WTC11 (cell line): ENCODE measurements around the gene VEZF1. TPM values are rescaled to one million over a fixed set of nuclear protein-coding genes. Genes with fewer than 3 reads are reported as not detected.

Experiments
- ATAC-seq: fragments of 200-7000 bp; cut with Tn5 transposase; 2 replicates; pipeline ENCODE4 v1.10.0; 2021; ENCODE audit warnings: mild to moderate bottlenecking, moderate library complexity
- CTCF ChIA-PET: fragments of 300-600 bp; sonication (Branson Sonifier 250); formaldehyde crosslinking; loops from one replicate; lab custom pipeline; 2021; ENCODE audit warnings: antibody characterized with exemption; lab: Charles Lee
- POLR2A ChIA-PET: fragments of 350-600 bp; sonication (Branson Sonifier 250); formaldehyde crosslinking; loops from one replicate; lab custom pipeline; 2021; ENCODE audit warnings: antibody characterized with exemption; lab: Charles Lee
- DNase-seq: peaks from one replicate; pipeline ENCODE4 v3.0.0; 2021; ENCODE audit warnings: low spot score
- H3K27ac Mint-ChIP-seq: 2 replicates; pipeline ENCODE4 v1.8.0; 2021; ENCODE audit warnings: mixed read lengths
- H3K27me3 Mint-ChIP-seq: 2 replicates; pipeline ENCODE4 v1.8.0; 2021; ENCODE audit warnings: low read depth, mild to moderate bottlenecking, moderate library complexity, mixed read lengths
- H3K36me3 Mint-ChIP-seq: 2 replicates; pipeline ENCODE4 v1.8.0; 2021; ENCODE audit warnings: mixed read lengths
- H3K4me1 Mint-ChIP-seq: 2 replicates; pipeline ENCODE4 v1.8.0; 2022; ENCODE audit warnings: mixed read lengths
- H3K4me3 Mint-ChIP-seq: 2 replicates; pipeline ENCODE4 v1.8.0; 2021; ENCODE audit warnings: mild to moderate bottlenecking, moderate library complexity, mixed read lengths
- H3K9me3 Mint-ChIP-seq: 2 replicates; pipeline ENCODE4 v1.8.0; 2021; ENCODE audit warnings: mixed read lengths
- ATF2 ChIP-seq: sonication (generic); formaldehyde crosslinking; IDR thresholded peaks from 2 replicates; pipeline ENCODE4 v1.8.1; 2022; ENCODE audit warnings: low read depth, missing genetic modification reagents, borderline replicate concordance
- CBFB ChIP-seq: sonication (generic); formaldehyde crosslinking; IDR thresholded peaks from 2 replicates; pipeline ENCODE4 v1.8.1; 2022; ENCODE audit warnings: mild to moderate bottlenecking, low read depth, missing genetic modification reagents
- CDX4 ChIP-seq: fragments of 250-450 bp; sonication (Bioruptor Pico); IDR thresholded peaks from 2 replicates; pipeline ENCODE4 v1.9.0; 2021; ENCODE audit warnings: moderate library complexity, mild to moderate bottlenecking, inconsistent platforms, borderline replicate concordance
- CREB1 ChIP-seq: sonication (generic); formaldehyde crosslinking; IDR thresholded peaks from 2 replicates; pipeline ENCODE4 v1.8.0; 2023; ENCODE audit warnings: mild to moderate bottlenecking, missing genetic modification reagents
- E2F4 ChIP-seq: sonication (generic); formaldehyde crosslinking; IDR thresholded peaks from 2 replicates; pipeline ENCODE4 v1.8.1; 2022; ENCODE audit warnings: low read depth, mild to moderate bottlenecking, moderate library complexity, missing genetic modification reagents, borderline replicate concordance
- FOXP1 ChIP-seq: sonication (generic); formaldehyde crosslinking; IDR thresholded peaks from 2 replicates; pipeline ENCODE4 v1.8.0; 2022; ENCODE audit warnings: missing genetic modification reagents, mild to moderate bottlenecking, moderate library complexity, borderline replicate concordance
- MXD4 ChIP-seq: fragments of 250-450 bp; sonication (Bioruptor Pico); IDR thresholded peaks from 2 replicates; pipeline ENCODE4 v1.8.0; 2021; ENCODE audit warnings: mild to moderate bottlenecking, moderate library complexity, borderline replicate concordance
- USF2 ChIP-seq: sonication (generic); formaldehyde crosslinking; IDR thresholded peaks from 2 replicates; pipeline ENCODE4 v1.8.1; 2023; ENCODE audit warnings: mild to moderate bottlenecking, missing genetic modification reagents, moderate library complexity
- ZNF121 ChIP-seq: sonication (generic); formaldehyde crosslinking; IDR thresholded peaks from 2 replicates; pipeline ENCODE4 v1.8.0; 2023; ENCODE audit warnings: missing genetic modification reagents
- ZNF138 ChIP-seq: sonication (generic); formaldehyde crosslinking; conservative IDR thresholded peaks from 2 replicates; pipeline ENCODE4 v1.8.1; 2022; ENCODE audit warnings: mild to moderate bottlenecking, moderate library complexity, missing genetic modification reagents
- ZNF232 ChIP-seq: sonication (generic); formaldehyde crosslinking; IDR thresholded peaks from 2 replicates; pipeline ENCODE4 v1.8.0; 2022; ENCODE audit warnings: mild to moderate bottlenecking, missing genetic modification reagents
- ZNF263 ChIP-seq: sonication (generic); formaldehyde crosslinking; IDR thresholded peaks from 2 replicates; pipeline ENCODE4 v1.8.1; 2022; ENCODE audit warnings: low read depth, mild to moderate bottlenecking, moderate library complexity, missing genetic modification reagents
- total RNA-seq: library from RNA; stranded (reverse); gene quantifications from 3 replicates; pipeline ENCODE4 v1.2.3, GENCODE V29; 2021
- TF ChIP-seq, protein P1 (sequence below): sonication (generic); formaldehyde crosslinking; IDR thresholded peaks from 2 replicates; pipeline ENCODE4 v1.8.0; 2022; ENCODE audit warnings: mild to moderate bottlenecking, missing genetic modification reagents
- TF ChIP-seq, protein P2 (sequence below): fragments of 250-450 bp; sonication (Bioruptor Pico); IDR thresholded peaks from 2 replicates; pipeline ENCODE4 v1.8.0; 2021; ENCODE audit warnings: mild to moderate bottlenecking
- TF ChIP-seq, protein P3 (sequence below): fragments of 250-450 bp; sonication (Bioruptor Pico); IDR thresholded peaks from 2 replicates; pipeline ENCODE4 v1.9.0; 2021; ENCODE audit warnings: mild to moderate bottlenecking
- TF ChIP-seq, protein P4 (sequence below): sonication (generic); formaldehyde crosslinking; IDR thresholded peaks from 2 replicates; pipeline ENCODE4 v1.8.0; 2023; ENCODE audit warnings: mild to moderate bottlenecking, missing genetic modification reagents
- TF ChIP-seq, protein P5 (sequence below): fragments of 250-450 bp; sonication (Bioruptor Pico); IDR thresholded peaks from 2 replicates; pipeline ENCODE4 v1.9.0; 2021; ENCODE audit warnings: mild to moderate bottlenecking

VEZF1 gene
- total RNA-seq, 1 experiment from 2014 or later = 43.3 TPM

DNA sequence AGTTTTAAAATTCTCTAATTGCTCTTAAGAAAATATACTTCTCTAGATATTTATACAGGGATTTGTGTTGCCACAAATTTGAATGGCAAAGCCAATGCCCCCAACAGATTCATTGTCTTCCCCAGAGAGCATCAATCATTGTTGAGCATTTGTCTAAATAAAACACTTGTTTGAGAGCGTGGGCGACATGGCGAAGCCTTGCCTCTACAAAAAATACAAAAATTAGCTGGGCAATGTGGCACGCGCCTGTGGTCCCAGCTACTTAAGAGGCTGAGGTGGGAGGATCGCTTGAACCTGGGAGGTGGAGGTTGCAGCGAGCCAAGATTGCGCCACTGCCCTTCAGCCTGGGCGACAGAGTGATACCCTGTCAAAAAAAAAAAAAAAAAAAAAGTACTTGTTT, 32.3 kb upstream of the VEZF1 start:
- no peaks in the 10 kb centered on the region for H3K9me3 Mint-ChIP-seq
- TF ChIP-seq USF2 (CRISPR knock-in tag) (no peak), ZNF138 (CRISPR knock-in tag) (no peak), ATF2 (CRISPR knock-in tag) (no peak)
- TF ChIP-seq, protein P1, sequence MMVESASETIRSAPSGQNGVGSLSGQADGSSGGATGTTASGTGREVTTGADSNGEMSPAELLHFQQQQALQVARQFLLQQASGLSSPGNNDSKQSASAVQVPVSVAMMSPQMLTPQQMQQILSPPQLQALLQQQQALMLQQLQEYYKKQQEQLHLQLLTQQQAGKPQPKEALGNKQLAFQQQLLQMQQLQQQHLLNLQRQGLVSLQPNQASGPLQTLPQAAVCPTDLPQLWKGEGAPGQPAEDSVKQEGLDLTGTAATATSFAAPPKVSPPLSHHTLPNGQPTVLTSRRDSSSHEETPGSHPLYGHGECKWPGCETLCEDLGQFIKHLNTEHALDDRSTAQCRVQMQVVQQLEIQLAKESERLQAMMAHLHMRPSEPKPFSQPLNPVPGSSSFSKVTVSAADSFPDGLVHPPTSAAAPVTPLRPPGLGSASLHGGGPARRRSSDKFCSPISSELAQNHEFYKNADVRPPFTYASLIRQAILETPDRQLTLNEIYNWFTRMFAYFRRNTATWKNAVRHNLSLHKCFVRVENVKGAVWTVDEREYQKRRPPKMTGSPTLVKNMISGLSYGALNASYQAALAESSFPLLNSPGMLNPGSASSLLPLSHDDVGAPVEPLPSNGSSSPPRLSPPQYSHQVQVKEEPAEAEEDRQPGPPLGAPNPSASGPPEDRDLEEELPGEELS (CRISPR knock-in tag) = no peak
- TF ChIP-seq, all 79 proteins: peak for 0
- ATAC-seq (no peak), DNase-seq (no peak)
- H3K27me3 Mint-ChIP-seq = peaks cover 3% of the 10 kb centered on the region; the same call in 1 of the 2 replicates
- H3K36me3 Mint-ChIP-seq = no peaks in the 10 kb centered on the region
- peaks cover 11% of the 10 kb centered on the region for H3K4me1 Mint-ChIP-seq
- ChIA-PET POLR2A (interaction anchor here (1.0 kb wide), 1 partner anchor 13 kb away, joined by 3 read pairs; no protein-coding TSS in a partner anchor), CTCF (interaction anchor here (0.6 kb wide), 1 partner anchor 71 kb away, joined by 8 read pairs; no protein-coding TSS in a partner anchor)
- H3K27ac Mint-ChIP-seq = no peak overlapping the region
- H3K4me3 Mint-ChIP-seq = no peak overlapping the region

- Mint-ChIP-seq H3K4me1 (peaks cover 11% of the 10 kb centered on the region), H3K36me3 (no peaks in the 10 kb centered on the region), H3K27me3 (no peaks in the 10 kb centered on the region), H3K27ac (no peak overlapping the region), H3K4me3 (no peak overlapping the region), H3K9me3 (no peaks in the 10 kb centered on the region)
- DNase-seq = no peak
- ChIA-PET CTCF (no interaction called here), POLR2A (interaction anchor here (0.5 to 1.0 kb wide), 2 partner anchors 12 to 899 kb away, joined by 3 read pairs; no protein-coding TSS in a partner anchor)
- no peak for ATAC-seq
- no peak for TF ChIP-seq E2F4 (CRISPR knock-in tag)
- TF ChIP-seq ZNF121 = no peak
- TF ChIP-seq, protein P2, sequence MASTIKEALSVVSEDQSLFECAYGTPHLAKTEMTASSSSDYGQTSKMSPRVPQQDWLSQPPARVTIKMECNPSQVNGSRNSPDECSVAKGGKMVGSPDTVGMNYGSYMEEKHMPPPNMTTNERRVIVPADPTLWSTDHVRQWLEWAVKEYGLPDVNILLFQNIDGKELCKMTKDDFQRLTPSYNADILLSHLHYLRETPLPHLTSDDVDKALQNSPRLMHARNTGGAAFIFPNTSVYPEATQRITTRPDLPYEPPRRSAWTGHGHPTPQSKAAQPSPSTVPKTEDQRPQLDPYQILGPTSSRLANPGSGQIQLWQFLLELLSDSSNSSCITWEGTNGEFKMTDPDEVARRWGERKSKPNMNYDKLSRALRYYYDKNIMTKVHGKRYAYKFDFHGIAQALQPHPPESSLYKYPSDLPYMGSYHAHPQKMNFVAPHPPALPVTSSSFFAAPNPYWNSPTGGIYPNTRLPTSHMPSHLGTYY (CRISPR knock-in tag) = no peak
- TF ChIP-seq USF2 (CRISPR knock-in tag) = no peak
- TF ChIP-seq CREB1 (CRISPR knock-in tag) = no peak
- no peak for TF ChIP-seq ZNF263 (CRISPR knock-in tag)
- TF ChIP-seq CBFB (CRISPR knock-in tag) = no peak
- TF ChIP-seq, protein P3, sequence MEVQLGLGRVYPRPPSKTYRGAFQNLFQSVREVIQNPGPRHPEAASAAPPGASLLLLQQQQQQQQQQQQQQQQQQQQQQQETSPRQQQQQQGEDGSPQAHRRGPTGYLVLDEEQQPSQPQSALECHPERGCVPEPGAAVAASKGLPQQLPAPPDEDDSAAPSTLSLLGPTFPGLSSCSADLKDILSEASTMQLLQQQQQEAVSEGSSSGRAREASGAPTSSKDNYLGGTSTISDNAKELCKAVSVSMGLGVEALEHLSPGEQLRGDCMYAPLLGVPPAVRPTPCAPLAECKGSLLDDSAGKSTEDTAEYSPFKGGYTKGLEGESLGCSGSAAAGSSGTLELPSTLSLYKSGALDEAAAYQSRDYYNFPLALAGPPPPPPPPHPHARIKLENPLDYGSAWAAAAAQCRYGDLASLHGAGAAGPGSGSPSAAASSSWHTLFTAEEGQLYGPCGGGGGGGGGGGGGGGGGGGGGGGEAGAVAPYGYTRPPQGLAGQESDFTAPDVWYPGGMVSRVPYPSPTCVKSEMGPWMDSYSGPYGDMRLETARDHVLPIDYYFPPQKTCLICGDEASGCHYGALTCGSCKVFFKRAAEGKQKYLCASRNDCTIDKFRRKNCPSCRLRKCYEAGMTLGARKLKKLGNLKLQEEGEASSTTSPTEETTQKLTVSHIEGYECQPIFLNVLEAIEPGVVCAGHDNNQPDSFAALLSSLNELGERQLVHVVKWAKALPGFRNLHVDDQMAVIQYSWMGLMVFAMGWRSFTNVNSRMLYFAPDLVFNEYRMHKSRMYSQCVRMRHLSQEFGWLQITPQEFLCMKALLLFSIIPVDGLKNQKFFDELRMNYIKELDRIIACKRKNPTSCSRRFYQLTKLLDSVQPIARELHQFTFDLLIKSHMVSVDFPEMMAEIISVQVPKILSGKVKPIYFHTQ = no peak
- TF ChIP-seq, protein P4, sequence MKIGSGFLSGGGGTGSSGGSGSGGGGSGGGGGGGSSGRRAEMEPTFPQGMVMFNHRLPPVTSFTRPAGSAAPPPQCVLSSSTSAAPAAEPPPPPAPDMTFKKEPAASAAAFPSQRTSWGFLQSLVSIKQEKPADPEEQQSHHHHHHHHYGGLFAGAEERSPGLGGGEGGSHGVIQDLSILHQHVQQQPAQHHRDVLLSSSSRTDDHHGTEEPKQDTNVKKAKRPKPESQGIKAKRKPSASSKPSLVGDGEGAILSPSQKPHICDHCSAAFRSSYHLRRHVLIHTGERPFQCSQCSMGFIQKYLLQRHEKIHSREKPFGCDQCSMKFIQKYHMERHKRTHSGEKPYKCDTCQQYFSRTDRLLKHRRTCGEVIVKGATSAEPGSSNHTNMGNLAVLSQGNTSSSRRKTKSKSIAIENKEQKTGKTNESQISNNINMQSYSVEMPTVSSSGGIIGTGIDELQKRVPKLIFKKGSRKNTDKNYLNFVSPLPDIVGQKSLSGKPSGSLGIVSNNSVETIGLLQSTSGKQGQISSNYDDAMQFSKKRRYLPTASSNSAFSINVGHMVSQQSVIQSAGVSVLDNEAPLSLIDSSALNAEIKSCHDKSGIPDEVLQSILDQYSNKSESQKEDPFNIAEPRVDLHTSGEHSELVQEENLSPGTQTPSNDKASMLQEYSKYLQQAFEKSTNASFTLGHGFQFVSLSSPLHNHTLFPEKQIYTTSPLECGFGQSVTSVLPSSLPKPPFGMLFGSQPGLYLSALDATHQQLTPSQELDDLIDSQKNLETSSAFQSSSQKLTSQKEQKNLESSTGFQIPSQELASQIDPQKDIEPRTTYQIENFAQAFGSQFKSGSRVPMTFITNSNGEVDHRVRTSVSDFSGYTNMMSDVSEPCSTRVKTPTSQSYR = no peak
- TF ChIP-seq CDX4 (CRISPR knock-in tag) = no peak
- no peak for TF ChIP-seq MXD4 (CRISPR knock-in tag)
- TF ChIP-seq ZNF232 (CRISPR knock-in tag) = no peak
- TF ChIP-seq FOXP1 = no peak
- TF ChIP-seq, protein P5, sequence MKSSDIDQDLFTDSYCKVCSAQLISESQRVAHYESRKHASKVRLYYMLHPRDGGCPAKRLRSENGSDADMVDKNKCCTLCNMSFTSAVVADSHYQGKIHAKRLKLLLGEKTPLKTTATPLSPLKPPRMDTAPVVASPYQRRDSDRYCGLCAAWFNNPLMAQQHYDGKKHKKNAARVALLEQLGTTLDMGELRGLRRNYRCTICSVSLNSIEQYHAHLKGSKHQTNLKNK (CRISPR knock-in tag) = no peak
Measured at GRCh38 chr17:58019521-58019920, 31.5 kb upstream of the VEZF1 start.
